MCF 10A (cell line): ENCODE measurements around the gene HRG. TPM values are rescaled to one million over a fixed set of nuclear protein-coding genes. Genes with fewer than 3 reads are reported as not detected.

Experiments
- BruUV-seq: library from RNA; stranded (reverse); fragments of 400-500 nt; replicated peaks from 2 replicates; lab custom pipeline; 2021; lab: Mats Ljungman, UMichigan
- CTCF ChIA-PET: fragments of 300-600 bp; sonication (Branson Sonifier 250); formaldehyde crosslinking; extraction: SDS; loops from one replicate; lab custom pipeline; 2021; ENCODE audit warnings: antibody characterized with exemption, inconsistent platforms; lab: Yijun Ruan, JAX
- POLR2A ChIA-PET: fragments of 300-600, 350-650 bp; sonication (Branson Sonifier 250); formaldehyde crosslinking; extraction: SDS; loops from one replicate; lab custom pipeline; 2020; ENCODE audit warnings: antibody characterized with exemption, inconsistent platforms; lab: Yijun Ruan, JAX
- DNase-seq: peaks from one replicate; pipeline ENCODE4 v3.0.0-alpha.2; 2018; ENCODE audit not compliant: unreplicated experiment
- H3K27ac Mint-ChIP-seq: one replicate; pipeline ENCODE4 v1.8.0; 2022; ENCODE audit warnings: mild to moderate bottlenecking, low read depth, mixed read lengths; ENCODE audit not compliant: unreplicated experiment
- H3K27me3 Mint-ChIP-seq: one replicate; pipeline ENCODE4 v1.8.0; 2022; ENCODE audit warnings: mixed read lengths; ENCODE audit not compliant: insufficient read depth, unreplicated experiment
- H3K36me3 Mint-ChIP-seq: one replicate; pipeline ENCODE4 v1.8.0; 2022; ENCODE audit warnings: mild to moderate bottlenecking, moderate library complexity, mixed read lengths; ENCODE audit not compliant: insufficient read depth, unreplicated experiment
- H3K4me1 Mint-ChIP-seq: one replicate; pipeline ENCODE4 v1.8.0; 2022; ENCODE audit warnings: mixed read lengths; ENCODE audit not compliant: insufficient read depth, unreplicated experiment
- H3K4me3 Mint-ChIP-seq: one replicate; pipeline ENCODE4 v1.8.0; 2022; ENCODE audit warnings: mild to moderate bottlenecking, moderate library complexity, mixed read lengths; ENCODE audit not compliant: unreplicated experiment
- H3K9me3 Mint-ChIP-seq: one replicate; pipeline ENCODE4 v1.8.0; 2022; ENCODE audit warnings: mixed read lengths; ENCODE audit not compliant: unreplicated experiment
- intact Hi-C: fragments of 100-400 bp; cut with micrococcal nuclease; formaldehyde crosslinking; loops from 2 replicates; pipeline ENCODE4 v1.14.1; 2022
- total RNA-seq: library from RNA; stranded (reverse); gene quantifications from 2 replicates; pipeline ENCODE4 v1.2.3, GENCODE V29; 2022
- TF ChIP-seq, protein P1 (sequence below): fragments of 200-600 bp; IDR thresholded peaks from one replicate; pipeline ENCODE4 v1.8.0; 2022; ENCODE audit warnings: antibody characterized with exemption, mild to moderate bottlenecking; ENCODE audit not compliant: unreplicated experiment

Gene HRG
- total RNA-seq, 1 experiment from 2014 or later, result 0.16 TPM

DNA sequence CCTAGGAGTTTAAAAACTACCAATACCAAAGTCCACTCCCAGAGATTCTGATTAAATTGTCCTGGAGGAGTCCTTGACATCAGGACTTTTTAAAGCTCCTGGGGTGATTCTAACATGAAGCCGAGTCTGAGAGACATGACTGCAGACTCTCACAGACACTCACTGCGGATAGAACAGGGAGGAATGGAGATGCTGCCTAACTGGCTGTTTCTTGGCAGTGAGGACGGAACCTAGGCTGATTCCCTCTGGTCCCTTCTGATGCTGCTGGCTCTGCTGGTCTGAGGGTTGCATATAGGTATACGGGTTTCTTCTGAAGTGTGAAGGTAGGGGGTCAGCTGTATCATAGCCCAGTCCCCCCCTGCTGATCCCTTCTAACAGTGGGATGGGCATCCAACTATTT, 1.3 kb upstream of the HRG start:
- CTCF ChIA-PET, result no interaction called here
- intact Hi-C loops, result no loop called here

DNA sequence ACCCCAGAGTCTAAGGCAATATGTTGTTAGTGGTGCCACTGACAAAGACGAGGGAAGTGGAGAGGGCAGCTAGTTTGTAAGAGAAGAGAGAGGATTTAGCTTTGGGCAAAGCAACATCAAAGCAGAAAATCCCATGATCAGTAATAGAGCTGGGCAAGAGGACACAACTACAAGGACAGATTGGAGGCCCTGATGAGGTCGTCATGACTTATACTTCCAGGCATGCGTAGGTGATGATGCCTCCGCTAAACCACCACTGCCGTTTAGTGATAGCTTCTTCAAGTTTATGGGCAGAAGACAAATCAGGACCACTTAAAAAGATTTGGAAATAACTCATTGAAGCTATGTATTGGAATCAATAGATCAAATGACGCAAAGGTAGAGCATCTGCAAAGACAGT, 2.6 kb downstream of the HRG start:
- H3K27me3 Mint-ChIP-seq, result no peaks in the 10 kb centered on the region
- intact Hi-C loops, result no loop called here
- peaks cover 8% of the 10 kb centered on the region for H3K4me1 Mint-ChIP-seq
- H3K36me3 Mint-ChIP-seq, result no peaks in the 10 kb centered on the region
- DNase-seq, result no peak
- TF ChIP-seq, protein P1, sequence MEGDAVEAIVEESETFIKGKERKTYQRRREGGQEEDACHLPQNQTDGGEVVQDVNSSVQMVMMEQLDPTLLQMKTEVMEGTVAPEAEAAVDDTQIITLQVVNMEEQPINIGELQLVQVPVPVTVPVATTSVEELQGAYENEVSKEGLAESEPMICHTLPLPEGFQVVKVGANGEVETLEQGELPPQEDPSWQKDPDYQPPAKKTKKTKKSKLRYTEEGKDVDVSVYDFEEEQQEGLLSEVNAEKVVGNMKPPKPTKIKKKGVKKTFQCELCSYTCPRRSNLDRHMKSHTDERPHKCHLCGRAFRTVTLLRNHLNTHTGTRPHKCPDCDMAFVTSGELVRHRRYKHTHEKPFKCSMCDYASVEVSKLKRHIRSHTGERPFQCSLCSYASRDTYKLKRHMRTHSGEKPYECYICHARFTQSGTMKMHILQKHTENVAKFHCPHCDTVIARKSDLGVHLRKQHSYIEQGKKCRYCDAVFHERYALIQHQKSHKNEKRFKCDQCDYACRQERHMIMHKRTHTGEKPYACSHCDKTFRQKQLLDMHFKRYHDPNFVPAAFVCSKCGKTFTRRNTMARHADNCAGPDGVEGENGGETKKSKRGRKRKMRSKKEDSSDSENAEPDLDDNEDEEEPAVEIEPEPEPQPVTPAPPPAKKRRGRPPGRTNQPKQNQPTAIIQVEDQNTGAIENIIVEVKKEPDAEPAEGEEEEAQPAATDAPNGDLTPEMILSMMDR, result no peak
- CTCF ChIA-PET, result interaction anchor here (0.6 to 1.0 kb wide), 4 partner anchors 52 to 154 kb away, joined by 3 to 4 read pairs (median 4); no protein-coding TSS in a partner anchor
- POLR2A ChIA-PET, result interaction anchor here (0.8 to 2.2 kb wide), 2 partner anchors 19 to 115 kb away, joined by 3 to 8 read pairs; partner anchors contain the start of gene EIF4A2
- H3K4me3 Mint-ChIP-seq, result no peak overlapping the region
- no TSS peak for BruUV-seq
- no peaks in the 10 kb centered on the region for H3K9me3 Mint-ChIP-seq
- H3K27ac Mint-ChIP-seq, result no peak overlapping the region

More for the DNA sequence above, 1.3 kb upstream of the HRG start:
- no TSS peak for BruUV-seq
- TF ChIP-seq, protein P1, result no peak
- DNase-seq, result no peak
- no peak overlapping the region for H3K4me3 Mint-ChIP-seq
- no peaks in the 10 kb centered on the region for H3K36me3 Mint-ChIP-seq
- peaks cover 4% of the 10 kb centered on the region for H3K4me1 Mint-ChIP-seq
- no peak overlapping the region for H3K27ac Mint-ChIP-seq
- POLR2A ChIA-PET, result interaction anchor here (1.0 kb wide), 1 partner anchor 119 kb away, joined by 4 read pairs; the partner anchor contains the start of gene EIF4A2
- no peaks in the 10 kb centered on the region for H3K27me3 Mint-ChIP-seq
- H3K9me3 Mint-ChIP-seq, result no peaks in the 10 kb centered on the region

DNA sequence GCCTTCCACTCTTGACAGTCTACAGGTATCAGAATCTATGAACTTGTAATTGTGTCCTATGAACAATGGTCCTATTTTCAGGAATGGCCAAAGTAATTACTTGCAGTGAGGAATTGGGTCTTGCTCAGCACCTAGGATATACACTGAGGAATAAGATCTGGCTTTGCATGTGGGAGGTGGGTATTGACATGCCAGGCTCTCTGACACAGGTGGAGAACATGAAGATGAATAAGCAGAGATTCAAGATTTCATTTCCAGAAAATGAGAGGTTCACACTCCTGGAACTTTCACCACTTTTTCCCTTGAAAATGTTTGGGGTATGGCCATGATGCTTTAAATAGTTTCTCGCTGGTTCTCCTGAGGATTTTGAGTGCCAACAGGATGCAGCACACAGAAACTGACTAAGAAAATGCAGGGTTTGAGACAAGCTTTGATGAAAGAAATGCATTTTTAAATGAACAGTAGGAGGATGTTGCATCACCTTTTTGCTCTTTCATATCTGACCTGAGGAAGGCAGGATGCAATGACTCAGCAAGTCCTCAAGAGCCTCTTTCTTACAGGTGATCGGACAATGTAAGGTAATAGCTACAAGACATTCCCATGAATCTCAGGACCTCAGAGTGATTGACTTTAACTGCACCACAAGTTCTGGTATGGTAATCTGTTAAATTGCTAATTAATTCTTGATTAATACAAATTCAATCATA, 3.7 kb downstream of the HRG start:
- TF ChIP-seq, protein P1, result no peak
- BruUV-seq, result TSS peak; percentile 57
- intact Hi-C loops, result no loop called here
- ChIA-PET POLR2A (interaction anchor here (1.2 to 2.2 kb wide), 3 partner anchors 53 to 119 kb away, joined by 3 to 8 read pairs (median 3); partner anchors contain the start of gene EIF4A2), CTCF (interaction anchor here (0.6 to 0.7 kb wide), 2 partner anchors 10 to 13 kb away, joined by 3 read pairs; no protein-coding TSS in a partner anchor)
- no peaks in the 10 kb centered on the region for H3K27me3 Mint-ChIP-seq
- H3K4me3 Mint-ChIP-seq, result no peak overlapping the region
- DNase-seq, result peak; percentile 76
- peaks cover 8% of the 10 kb centered on the region for H3K4me1 Mint-ChIP-seq
- peak overlapping the region; percentile 37 for H3K27ac Mint-ChIP-seq
- no peaks in the 10 kb centered on the region for H3K36me3 Mint-ChIP-seq
- H3K9me3 Mint-ChIP-seq, result no peaks in the 10 kb centered on the region

DNA sequence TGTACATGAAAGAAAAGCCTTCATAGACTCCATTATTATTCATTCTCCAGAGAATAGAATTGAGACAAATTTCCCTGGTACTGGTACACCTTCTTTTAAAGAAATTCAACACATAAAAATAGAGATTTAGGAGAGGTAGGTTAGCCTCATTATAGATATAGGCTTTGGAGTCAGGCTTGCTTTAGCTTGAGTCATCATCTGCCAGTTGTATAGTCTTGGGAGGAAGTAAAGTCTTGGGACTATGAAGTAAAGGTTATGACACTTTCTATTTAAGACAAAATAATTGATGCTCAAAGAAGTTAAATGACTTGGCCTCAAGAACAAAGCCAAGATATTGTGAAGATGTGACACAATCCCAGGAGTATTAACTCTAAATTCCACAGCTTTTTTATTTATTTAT, 4.3 kb downstream of the HRG start:
- intact Hi-C loops, result no loop called here
- Mint-ChIP-seq H3K36me3 (no peaks in the 10 kb centered on the region), H3K4me1 (peaks cover 8% of the 10 kb centered on the region), H3K9me3 (no peaks in the 10 kb centered on the region), H3K27me3 (no peaks in the 10 kb centered on the region), H3K4me3 (no peak overlapping the region), H3K27ac (no peak overlapping the region)
- no TSS peak for BruUV-seq
- POLR2A ChIA-PET, result interaction anchor here (1.2 to 2.2 kb wide), 3 partner anchors 53 to 119 kb away, joined by 3 to 8 read pairs (median 3); partner anchors contain the start of gene EIF4A2
- CTCF ChIA-PET, result interaction anchor here (0.7 kb wide), 1 partner anchor 12 kb away, joined by 3 read pairs; no protein-coding TSS in a partner anchor
- TF ChIP-seq, protein P1, result no peak
- no peak for DNase-seq
